GM13976 (cell line): Measurements from ENCODE around the gene ANKUB1.

Experiments used
- DNase-seq: peaks from one replicate; pipeline ENCODE4 v3.0.0; 2012; ENCODE audit warnings: low spot score
- in situ Hi-C: fragments of 300-500 bp; cut with MboI; formaldehyde crosslinking; loops from one replicate; pipeline ENCODE4 v1.12.0; 2022; ENCODE audit warnings: low sequenced_read_pairs, mixed read lengths, inconsistent platforms; ENCODE audit not compliant: unreplicated experiment
- TF ChIP-seq, protein P1 (sequence below): IDR thresholded peaks from 2 replicates; pipeline ENCODE4 v1.5.1; 2012; ENCODE audit warnings: borderline replicate concordance, mild to moderate bottlenecking; ENCODE audit not compliant: insufficient read depth; ENCODE audit errors: extremely low read depth, missing control alignments, control extremely low read depth

The ANKUB1 gene

DNA sequence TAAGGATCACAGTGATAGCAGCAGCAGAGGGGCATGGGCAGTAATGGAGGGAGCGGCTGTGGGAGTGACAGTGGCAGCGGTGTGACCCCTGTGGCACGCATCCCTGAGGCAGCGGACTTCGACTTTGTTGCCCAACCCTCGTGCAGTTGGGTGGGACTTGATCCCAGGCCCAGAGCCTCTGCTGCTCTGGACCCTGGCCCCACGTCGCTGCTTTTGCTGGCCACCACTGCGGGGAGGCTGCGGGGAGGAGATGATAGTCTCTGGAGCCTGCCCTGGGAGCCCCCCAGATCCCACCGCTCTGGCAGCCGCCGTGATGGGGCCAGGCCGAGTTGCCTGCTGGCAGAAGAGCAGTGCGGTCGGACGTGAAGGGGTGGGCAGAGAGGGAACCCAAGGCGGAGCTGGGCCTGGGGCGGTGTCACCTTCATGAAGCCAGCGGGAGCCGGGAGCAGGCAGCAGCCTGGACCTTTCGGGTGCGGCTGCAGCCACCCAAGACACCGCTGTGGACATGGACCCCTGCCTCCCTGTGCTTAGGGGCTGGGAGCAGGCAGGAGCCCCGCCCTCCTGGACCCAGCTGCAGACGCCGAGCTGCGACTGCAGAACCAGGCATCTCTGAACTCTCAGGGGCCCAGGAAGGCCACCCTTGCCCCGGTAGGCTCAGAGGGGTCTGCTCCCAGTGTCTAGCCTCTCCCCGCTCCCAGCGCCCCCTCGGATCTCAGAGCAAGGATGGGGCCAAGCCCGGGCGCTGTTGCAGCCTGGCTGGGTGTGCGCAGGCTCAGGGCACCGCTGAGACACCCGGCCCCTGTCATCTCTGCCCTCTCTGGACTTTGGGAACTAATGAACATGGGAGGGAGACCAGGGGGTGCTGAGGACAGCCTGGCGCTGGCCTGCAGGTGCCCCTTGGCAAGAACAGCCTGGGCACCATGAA, 78.4 kb downstream of the ANKUB1 start:
- in situ Hi-C loops, result loop anchor here (10.0 kb wide), 1 partner anchor 149 kb away; no protein-coding TSS in a partner anchor
- TF ChIP-seq, protein P1, sequence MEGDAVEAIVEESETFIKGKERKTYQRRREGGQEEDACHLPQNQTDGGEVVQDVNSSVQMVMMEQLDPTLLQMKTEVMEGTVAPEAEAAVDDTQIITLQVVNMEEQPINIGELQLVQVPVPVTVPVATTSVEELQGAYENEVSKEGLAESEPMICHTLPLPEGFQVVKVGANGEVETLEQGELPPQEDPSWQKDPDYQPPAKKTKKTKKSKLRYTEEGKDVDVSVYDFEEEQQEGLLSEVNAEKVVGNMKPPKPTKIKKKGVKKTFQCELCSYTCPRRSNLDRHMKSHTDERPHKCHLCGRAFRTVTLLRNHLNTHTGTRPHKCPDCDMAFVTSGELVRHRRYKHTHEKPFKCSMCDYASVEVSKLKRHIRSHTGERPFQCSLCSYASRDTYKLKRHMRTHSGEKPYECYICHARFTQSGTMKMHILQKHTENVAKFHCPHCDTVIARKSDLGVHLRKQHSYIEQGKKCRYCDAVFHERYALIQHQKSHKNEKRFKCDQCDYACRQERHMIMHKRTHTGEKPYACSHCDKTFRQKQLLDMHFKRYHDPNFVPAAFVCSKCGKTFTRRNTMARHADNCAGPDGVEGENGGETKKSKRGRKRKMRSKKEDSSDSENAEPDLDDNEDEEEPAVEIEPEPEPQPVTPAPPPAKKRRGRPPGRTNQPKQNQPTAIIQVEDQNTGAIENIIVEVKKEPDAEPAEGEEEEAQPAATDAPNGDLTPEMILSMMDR, result no peak
- no peak for DNase-seq
